HFFc6 (cell line): Measurements from ENCODE around the gene ZNRF3. TPM values are rescaled to one million over a fixed set of nuclear protein-coding genes. Genes with fewer than 3 reads are reported as not detected.

Source experiments
- DNase-seq: peaks from one replicate; pipeline ENCODE4 v3.0.0-alpha.2; 2018
- H3K27ac Mint-ChIP-seq: 2 replicates; pipeline ENCODE4 v1.8.0; 2020; ENCODE audit warnings: mild to moderate bottlenecking, mixed read lengths
- H3K27me3 Mint-ChIP-seq: 2 replicates; pipeline ENCODE4 v1.8.0; 2021; ENCODE audit warnings: mild to moderate bottlenecking, moderate library complexity, mixed read lengths; ENCODE audit not compliant: insufficient read depth
- H3K36me3 Mint-ChIP-seq: 2 replicates; pipeline ENCODE4 v1.8.0; 2021; ENCODE audit warnings: low read depth, mixed read lengths
- H3K4me1 Mint-ChIP-seq: 2 replicates; pipeline ENCODE4 v1.8.0; 2020; ENCODE audit warnings: low read depth, mixed read lengths
- H3K4me3 Mint-ChIP-seq: 2 replicates; pipeline ENCODE4 v1.8.0; 2020; ENCODE audit warnings: mild to moderate bottlenecking, moderate library complexity, mixed read lengths
- H3K9me3 Mint-ChIP-seq: 2 replicates; pipeline ENCODE4 v1.8.0; 2020; ENCODE audit warnings: mild to moderate bottlenecking, mixed read lengths
- CTCF ChIP-seq: fragments of 200-600 bp; sonication (generic); IDR thresholded peaks from 2 replicates; pipeline ENCODE4 v1.5.0; 2021; ENCODE audit warnings: antibody characterized with exemption, mild to moderate bottlenecking
- total RNA-seq, 6 experiments: library from RNA; stranded (reverse); fragmentation: NEBNext Ultra II Directional; extraction: Animal tissue kit (Norgen Biotek cat#: 25700); gene quantifications; 2 replicates in 1 of 6; 3 replicates in 5 of 6; pipeline ENCODE4 v1.2.3, GENCODE V29; 2021

The ZNRF3 gene
- total RNA-seq, 6 experiments from 2014 or later = 3.3 to 4.7 (median 3.6) TPM

GRCh38 chr22:29054251-29054767 lies 170.9 kb downstream of the ZNRF3 start:
- DNase-seq = no peak
- H3K27ac Mint-ChIP-seq = no peak overlapping the region
- H3K36me3 Mint-ChIP-seq = no peaks in the 10 kb centered on the region
- no peak for TF ChIP-seq CTCF
- H3K4me1 Mint-ChIP-seq = no peaks in the 10 kb centered on the region
- H3K9me3 Mint-ChIP-seq = no peaks in the 10 kb centered on the region
- peaks cover 4% of the 10 kb centered on the region; the same call in 1 of the 2 replicates for H3K27me3 Mint-ChIP-seq
- no peak overlapping the region for H3K4me3 Mint-ChIP-seq

- H3K9me3 Mint-ChIP-seq = no peaks in the 10 kb centered on the region
- DNase-seq = no peak
- no peak overlapping the region for H3K27ac Mint-ChIP-seq
- H3K27me3 Mint-ChIP-seq = peaks cover 5% of the 10 kb centered on the region; the same call in 1 of the 2 replicates
- TF ChIP-seq CTCF = no peak
- H3K4me3 Mint-ChIP-seq = no peak overlapping the region
- no peaks in the 10 kb centered on the region for H3K4me1 Mint-ChIP-seq
- H3K36me3 Mint-ChIP-seq = no peaks in the 10 kb centered on the region
Measured at GRCh38 chr22:29055192-29055830, 171.9 kb downstream of the ZNRF3 start.

GRCh38 chr22:29056472-29056871 lies 173.1 kb downstream of the ZNRF3 start:
- H3K36me3 Mint-ChIP-seq = no peaks in the 10 kb centered on the region
- no peak overlapping the region for H3K4me3 Mint-ChIP-seq
- no peak for TF ChIP-seq CTCF
- H3K27ac Mint-ChIP-seq = no peak overlapping the region
- peaks cover 16% of the 10 kb centered on the region; the same call in 1 of the 2 replicates for H3K27me3 Mint-ChIP-seq
- no peaks in the 10 kb centered on the region for H3K9me3 Mint-ChIP-seq
- DNase-seq = no peak
- no peaks in the 10 kb centered on the region for H3K4me1 Mint-ChIP-seq

GRCh38 chr22:29060251-29060869 lies 177.0 kb downstream of the ZNRF3 start:
- Mint-ChIP-seq H3K27ac (no peak overlapping the region), H3K27me3 (peaks cover 27% of the 10 kb centered on the region; the same call in 1 of the 2 replicates), H3K4me1 (no peaks in the 10 kb centered on the region), H3K4me3 (no peak overlapping the region), H3K9me3 (no peaks in the 10 kb centered on the region), H3K36me3 (no peaks in the 10 kb centered on the region)
- no peak for DNase-seq
- TF ChIP-seq CTCF = no peak

GRCh38 chr22:29060931-29061330 lies 177.6 kb downstream of the ZNRF3 start:
- Mint-ChIP-seq H3K4me1 (no peaks in the 10 kb centered on the region), H3K9me3 (no peaks in the 10 kb centered on the region), H3K27me3 (peaks cover 30% of the 10 kb centered on the region; the same call in 1 of the 2 replicates), H3K4me3 (no peak overlapping the region), H3K36me3 (no peaks in the 10 kb centered on the region), H3K27ac (no peak overlapping the region)
- no peak for TF ChIP-seq CTCF
- DNase-seq = no peak
